PFSK-1 (cell line): ENCODE data around the gene CDK11A.

Experiments
- FOXP2 ChIP-seq: optimal IDR thresholded peaks from 2 replicates; pipeline ENCODE3; 2011; ENCODE audit warnings: borderline replicate concordance, control low read depth, inconsistent platforms; ENCODE audit not compliant: insufficient read depth; ENCODE audit errors: extremely low read length, extremely low read depth
- POLR2AphosphoS5 ChIP-seq: IDR thresholded peaks from 2 replicates; pipeline ENCODE4 v1.6.1; 2012; ENCODE audit warnings: low read depth, mild to moderate bottlenecking, control low read depth, low read length, moderate library complexity
- REST ChIP-seq, 2 experiments: IDR thresholded peaks; 2 replicates each; pipeline versions ENCODE4 v1.6.1 to v1.8.0; 2011 to 2012; ENCODE audit warnings: low read depth in 2 of 2, low read length in 2 of 2, control low read depth in 1 of 2, inconsistent platforms in 1 of 2, mild to moderate bottlenecking in 1 of 2, moderate library complexity in 1 of 2; ENCODE audit not compliant: insufficient read depth in 1 of 2
- SIN3A ChIP-seq: IDR thresholded peaks from 2 replicates; pipeline ENCODE4 v1.6.1; 2012; ENCODE audit warnings: mild to moderate bottlenecking, low read length, moderate library complexity, borderline replicate concordance; ENCODE audit not compliant: insufficient read depth
- TAF1 ChIP-seq: IDR thresholded peaks from 2 replicates; pipeline ENCODE4 v1.6.1; 2012; ENCODE audit warnings: low read length, control low read depth, borderline replicate concordance; ENCODE audit not compliant: insufficient read depth

The CDK11A gene

GRCh38 chr1:1755852-1756251, 31.7 kb upstream of the CDK11A start:
- TF ChIP-seq REST (IDR thresholded peaks at IDR 0.05; ENCODE audit: insufficient read depth in 1 of 2, low read depth in 2 of 2, low read length in 2 of 2) (no peak), FOXP2 (no peak), POLR2AphosphoS5 (no peak), SIN3A (no peak), TAF1 (no peak)

- TF ChIP-seq FOXP2 (no peak), SIN3A (no peak)
Measured at GRCh38 chr1:1755426-1755825, 31.3 kb upstream of the CDK11A start.

GRCh38 chr1:1754051-1754815, 30.1 kb upstream of the CDK11A start:
- no peak for TF ChIP-seq TAF1
- no peak for TF ChIP-seq POLR2AphosphoS5
- no peak for TF ChIP-seq REST (IDR thresholded peaks at IDR 0.05; ENCODE audit: insufficient read depth in 1 of 2, low read depth in 2 of 2, low read length in 2 of 2)
- no peak for TF ChIP-seq SIN3A
- TF ChIP-seq FOXP2, result no peak

GRCh38 chr1:1753607-1754005, 29.4 kb upstream of the CDK11A start:
- TF ChIP-seq SIN3A (no peak), TAF1 (no peak), POLR2AphosphoS5 (no peak), REST (IDR thresholded peaks at IDR 0.05; ENCODE audit: insufficient read depth in 1 of 2, low read depth in 2 of 2, low read length in 2 of 2) (no peak), FOXP2 (no peak)

GRCh38 chr1:1752636-1753606, 28.8 kb upstream of the CDK11A start:
- no peak for TF ChIP-seq POLR2AphosphoS5
- TF ChIP-seq TAF1, result no peak
- no peak for TF ChIP-seq SIN3A
- TF ChIP-seq REST (IDR thresholded peaks at IDR 0.05; ENCODE audit: insufficient read depth in 1 of 2, low read depth in 2 of 2, low read length in 2 of 2), result no peak
- TF ChIP-seq FOXP2, result no peak
